ENCODE measurements around the gene PEX11A. TPM values are rescaled to one million over a fixed set of nuclear protein-coding genes. Genes with fewer than 3 reads are reported as not detected.

PEX11A gene
- total RNA-seq, 1 experiment from 2014 or later: 1.3 TPM

DNA sequence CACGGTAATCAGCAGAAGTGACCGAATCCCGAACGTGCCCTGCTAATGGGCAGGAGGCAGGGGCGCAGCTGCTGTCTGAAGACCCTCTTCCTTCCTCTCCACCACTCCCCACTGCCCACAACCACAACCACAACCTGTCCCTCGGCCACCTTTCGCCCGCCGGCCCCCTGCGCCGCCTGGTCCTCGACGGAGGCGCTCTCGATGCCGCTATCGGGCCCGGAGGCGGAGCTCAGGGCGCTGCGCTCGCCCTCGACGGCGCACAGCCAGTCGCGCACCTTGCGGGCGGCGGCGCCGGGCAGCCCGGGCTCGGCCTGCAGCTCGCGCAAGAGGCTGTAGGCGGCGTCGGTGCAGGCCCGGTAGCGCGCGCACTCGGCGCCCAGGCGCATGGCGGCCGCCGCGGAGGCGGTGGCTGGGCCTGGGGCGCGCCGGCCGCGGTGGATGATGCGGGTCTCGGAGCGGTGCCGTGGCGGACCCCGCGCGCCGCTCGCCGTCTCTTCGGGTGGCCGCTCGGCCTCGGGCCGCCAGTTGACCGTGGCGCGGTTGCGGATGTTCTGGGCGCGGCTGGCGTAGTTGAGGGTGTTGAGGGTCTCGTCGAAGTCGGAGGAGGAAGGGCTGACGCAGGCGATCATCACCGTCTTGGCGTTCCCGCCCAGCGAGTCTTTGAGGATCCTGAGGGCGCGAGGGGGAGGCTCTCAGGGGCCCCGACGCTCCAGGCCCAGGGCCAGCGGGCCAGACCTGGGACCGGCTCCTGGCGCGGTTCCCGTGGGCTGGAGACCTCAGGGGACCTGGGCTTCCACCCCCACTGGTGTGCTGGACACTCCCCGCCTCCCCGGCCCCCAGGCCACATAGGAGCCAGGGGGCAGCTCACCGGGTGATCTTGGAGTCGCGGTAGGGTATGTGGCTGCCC lies 42.2 kb downstream of the PEX11A start:
- no peak overlapping the region for H2BK120ac ChIP-seq (ENCODE audit: low read depth, low read length, poor library complexity, severe bottlenecking)
- H3K18ac ChIP-seq (ENCODE audit: insufficient read length, low read depth, low read length): no peak overlapping the region
- peaks cover 3 to 7% of the 10 kb centered on the region in 2 experiments for H3K4me1 Mint-ChIP-seq
- H3K4me2 ChIP-seq (ENCODE audit: insufficient read depth, insufficient read length, low read length): no peak overlapping the region
- no peak for TF ChIP-seq CTCF (conservative IDR thresholded peaks at IDR 0.05)
- no peaks in the 10 kb centered on the region for H3K9me3 ChIP-seq (ENCODE audit: control insufficient read depth, low read depth, low read length)
- no peaks in the 10 kb centered on the region for H3K23me2 ChIP-seq (ENCODE audit: insufficient read length, low read depth, low read length, poor library complexity, severe bottlenecking)
- H2BK15ac ChIP-seq (ENCODE audit: low read depth, low read length): no peak overlapping the region
- no peak overlapping the region for H2BK5ac ChIP-seq (ENCODE audit: insufficient read length, low read length)
- no peak overlapping the region for H2BK20ac ChIP-seq (ENCODE audit: low read depth, low read length, poor library complexity, severe bottlenecking)
- no peak overlapping the region for H3K9ac ChIP-seq (ENCODE audit: extremely low read depth, insufficient read length, low read length)
- H3K27me3 Mint-ChIP-seq (ENCODE audit: low read depth): no peaks in the 10 kb centered on the region
- H3K27me3 ChIP-seq (ENCODE audit: insufficient read depth, low read length): no peaks in the 10 kb centered on the region
- no peak overlapping the region for H3K27ac ChIP-seq (ENCODE audit: insufficient read length, low read depth, low read length)
- no peak overlapping the region for H3K4ac ChIP-seq (ENCODE audit: low read depth, low read length)
- peak; percentile 74 for DNase-seq
- no peak overlapping the region for H3K56ac ChIP-seq (ENCODE audit: insufficient read length, low read depth, low read length)
- no peak overlapping the region for H4K5ac ChIP-seq (ENCODE audit: insufficient read length, low read depth, low read length)
- no peak overlapping the region for H3K23ac ChIP-seq (ENCODE audit: insufficient read length, low read depth, low read length)
- H4K8ac ChIP-seq (replicated peaks; ENCODE audit: insufficient read length, low read depth, low read length): no peak overlapping the region
- no peak overlapping the region for H2BK12ac ChIP-seq (ENCODE audit: insufficient read length, low read depth, low read length)
- no peaks in the 10 kb centered on the region for H3K4me1 ChIP-seq (ENCODE audit: insufficient read depth, low read length)
- peaks cover 16 to 56% (median 45%) of the 10 kb centered on the region in 3 experiments; a peak in 6 of 7 replicates for H3K36me3 Mint-ChIP-seq (ENCODE audit: insufficient read depth in 1 of 3, low read depth in 3 of 3)
- no peaks in the 10 kb centered on the region for H3K79me1 ChIP-seq (ENCODE audit: insufficient read depth, low read depth, low read length, poor library complexity, severe bottlenecking)
- H3K14ac ChIP-seq (ENCODE audit: insufficient read depth, low read length): no peak overlapping the region
- no peaks in the 10 kb centered on the region for H3K9me3 Mint-ChIP-seq
- H4K20me1 ChIP-seq (ENCODE audit: control insufficient read depth, insufficient read depth, insufficient read length): no peaks in the 10 kb centered on the region
- H3K27ac Mint-ChIP-seq: no peak overlapping the region; a peak in 1 of 7 replicates
- no CpG with 5 or more reads among the region's 102 CpGs for WGBS (ENCODE audit: extremely low coverage, insufficient read length, low lambda C conversion rate)
- H2AFZ ChIP-seq (ENCODE audit: low read length): no peak overlapping the region
- no peak overlapping the region for H3K4me3 Mint-ChIP-seq
- H3T11ph ChIP-seq (ENCODE audit: low read length): no peak overlapping the region
- no peak overlapping the region for H2AK5ac ChIP-seq (ENCODE audit: insufficient read length, low read length)
- H3K79me2 ChIP-seq (ENCODE audit: insufficient read depth, low read length): no peaks in the 10 kb centered on the region; the same call in 1 of the 2 replicates
- H4K91ac ChIP-seq (ENCODE audit: insufficient read length, low read depth, low read length): no peak overlapping the region

Data from H9 (cell line).